Measurements from ENCODE around the gene EYA4.

DNA sequence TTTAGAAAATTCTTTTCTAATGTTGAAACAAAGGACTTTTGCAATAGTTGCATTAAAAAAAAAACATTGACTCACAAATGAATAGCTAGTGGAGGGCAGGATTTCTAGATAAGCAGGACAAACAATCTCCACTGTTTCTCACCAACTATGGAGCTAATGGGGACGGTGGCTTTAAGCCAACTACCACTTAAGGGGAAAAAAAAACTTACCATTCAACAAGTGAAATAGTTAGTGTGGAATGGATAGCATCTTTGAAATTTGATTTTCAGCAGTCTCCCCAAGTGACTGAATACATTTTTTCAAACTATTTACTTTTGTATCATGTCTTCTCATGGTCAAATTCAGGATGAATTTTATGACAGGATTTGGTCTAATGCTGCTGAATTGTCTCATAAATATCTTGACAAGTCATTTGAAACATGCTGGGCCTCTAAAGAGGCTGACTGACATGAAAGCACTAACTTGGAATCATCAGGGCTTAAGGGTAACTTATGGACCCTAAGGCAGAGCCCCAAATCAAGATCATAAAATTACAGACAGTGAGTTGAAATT, 100.5 kb downstream of the EYA4 start:
- TF ChIP-seq CTCF (IDR thresholded peaks at IDR 0.05) (no peak), POLR2A (IDR thresholded peaks at IDR 0.05) (no peak), EP300 (IDR thresholded peaks at IDR 0.05) (no peak), POLR2AphosphoS5 (IDR thresholded peaks at IDR 0.05) (no peak)
